ENCODE results near the gene LRRC15.
A peak's percentile ranks its signal among the peaks of the same experiment; 100 is the strongest.

Gene LRRC15

DNA sequence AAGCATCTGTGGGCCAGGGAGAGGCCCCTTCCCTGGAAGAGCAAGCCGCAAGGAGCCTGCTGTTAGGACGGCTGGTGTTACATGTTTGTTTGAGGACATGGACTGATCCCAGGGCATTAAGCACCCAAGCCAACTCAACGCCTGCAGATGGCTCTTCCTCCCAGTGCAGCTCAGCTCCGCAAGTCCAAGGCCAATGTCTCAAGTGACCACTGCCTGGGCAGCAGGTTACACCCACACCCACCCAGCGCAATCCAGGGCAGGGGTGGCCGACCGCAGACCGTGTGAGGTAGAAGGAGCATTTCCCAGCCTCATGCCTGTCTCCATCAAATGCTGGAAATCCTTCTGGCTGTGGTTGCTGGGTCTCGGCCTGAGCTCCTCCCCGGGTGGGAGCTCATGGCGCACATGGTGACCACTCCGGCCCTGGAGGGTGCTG lies 15.0 kb upstream of the LRRC15 start:
- DNase-seq: no peak

GRCh38 chr3:194384156-194384555 lies 14.6 kb upstream of the LRRC15 start:
- no peak for DNase-seq

- no peak for DNase-seq
These were observed 13.9 kb upstream of the LRRC15 start for GRCh38 chr3:194383276-194383940.

DNA sequence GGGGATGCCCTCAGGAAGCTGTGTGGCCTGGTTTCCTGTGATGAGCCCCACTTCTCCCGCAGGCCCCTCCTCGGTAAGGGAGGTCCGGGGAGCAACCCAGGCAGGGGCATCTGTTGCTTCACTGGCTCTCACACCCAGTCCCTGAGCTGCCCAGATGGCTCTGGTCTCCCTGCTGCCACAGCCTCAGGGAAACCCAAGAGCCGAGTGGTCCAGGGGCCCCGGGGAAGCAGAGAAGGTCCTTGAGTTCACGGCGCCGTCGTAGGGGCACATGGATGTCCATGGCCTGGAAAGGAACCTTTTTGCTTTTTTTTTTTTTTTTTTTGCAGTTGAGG lies 13.3 kb upstream of the LRRC15 start:
- DNase-seq: no peak

DNA sequence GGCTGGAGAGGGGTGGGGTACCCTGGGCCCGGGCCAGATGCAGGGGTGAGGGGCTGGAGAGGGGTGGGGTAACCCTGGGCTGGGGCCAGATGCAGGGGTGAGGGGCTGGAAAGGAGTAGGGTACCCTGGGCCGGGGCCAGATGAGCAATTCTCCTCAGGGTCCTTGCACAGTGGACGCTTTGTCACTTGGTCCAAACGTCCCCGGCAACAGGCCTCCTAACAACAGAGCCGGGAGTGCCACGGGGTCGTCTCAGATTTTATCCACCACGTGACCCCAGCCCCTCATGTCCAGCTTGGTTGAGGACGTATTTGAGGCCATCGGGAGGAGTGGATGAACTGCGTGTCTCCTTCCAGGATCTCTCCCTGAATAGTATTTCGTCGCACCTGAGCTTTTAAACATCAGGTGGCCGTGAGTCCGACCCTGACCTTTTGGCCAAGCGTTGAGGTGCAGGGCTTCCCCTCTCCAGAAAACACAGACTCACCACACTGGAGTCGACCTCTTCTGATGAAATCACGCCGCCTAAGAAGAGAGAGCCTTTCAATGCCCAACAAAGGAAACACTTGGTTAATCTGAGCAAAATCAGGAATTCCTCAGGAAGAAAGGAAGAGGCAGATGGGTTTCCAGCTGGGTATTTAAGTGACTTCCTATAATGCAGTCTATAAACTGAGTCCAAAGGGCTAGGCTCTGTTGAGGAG lies 12.8 kb upstream of the LRRC15 start:
- DNase-seq: no peak

GRCh38 chr3:194381460-194381875 lies 11.9 kb upstream of the LRRC15 start:
- DNase-seq: no peak

DNA sequence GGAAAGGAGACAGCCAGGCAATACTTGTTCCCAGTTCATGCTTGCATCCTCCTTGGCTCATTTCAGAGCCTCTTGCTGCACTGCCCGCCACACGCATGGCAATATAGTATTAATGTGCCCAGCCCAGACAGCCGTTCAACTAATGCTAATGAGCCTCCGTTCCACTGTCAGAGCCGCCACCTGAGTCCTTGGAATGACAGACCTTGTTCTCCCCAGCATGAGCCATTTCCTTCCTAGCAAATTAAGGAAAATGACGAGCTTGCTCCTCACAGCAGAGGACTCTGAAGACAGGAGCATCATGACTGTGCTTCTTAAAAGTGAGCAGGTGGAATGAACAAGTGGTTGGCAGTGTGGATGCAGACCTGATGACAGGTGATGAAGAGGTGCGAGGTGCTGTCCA lies 10.8 kb upstream of the LRRC15 start:
- DNase-seq: no peak

DNA sequence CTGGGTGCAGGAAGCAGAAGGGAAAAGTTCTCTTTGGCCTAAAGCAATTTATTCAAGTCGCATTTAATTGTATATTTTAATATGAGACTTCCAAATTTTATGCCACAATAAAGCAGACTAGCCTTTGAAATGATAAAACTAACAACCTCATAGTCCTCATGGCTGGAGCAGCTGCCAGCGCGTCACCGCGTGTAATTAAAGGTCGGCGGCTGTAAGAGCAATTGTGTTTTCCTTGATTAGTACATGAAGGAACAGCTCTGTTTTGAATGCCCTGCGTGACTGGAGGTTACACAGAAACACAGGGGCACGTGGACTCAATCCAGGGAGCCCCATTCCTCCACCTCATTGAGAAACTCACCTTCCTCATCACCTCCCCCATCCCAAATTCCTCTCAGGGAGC lies 10.1 kb upstream of the LRRC15 start:
- no peak for DNase-seq

- DNase-seq: no peak
These were observed 9.7 kb upstream of the LRRC15 start for GRCh38 chr3:194379231-194379630.

GRCh38 chr3:194377708-194378107 lies 8.2 kb upstream of the LRRC15 start:
- DNase-seq: no peak

- DNase-seq: no peak
These were observed 6.7 kb upstream of the LRRC15 start for GRCh38 chr3:194376241-194376560.

DNA sequence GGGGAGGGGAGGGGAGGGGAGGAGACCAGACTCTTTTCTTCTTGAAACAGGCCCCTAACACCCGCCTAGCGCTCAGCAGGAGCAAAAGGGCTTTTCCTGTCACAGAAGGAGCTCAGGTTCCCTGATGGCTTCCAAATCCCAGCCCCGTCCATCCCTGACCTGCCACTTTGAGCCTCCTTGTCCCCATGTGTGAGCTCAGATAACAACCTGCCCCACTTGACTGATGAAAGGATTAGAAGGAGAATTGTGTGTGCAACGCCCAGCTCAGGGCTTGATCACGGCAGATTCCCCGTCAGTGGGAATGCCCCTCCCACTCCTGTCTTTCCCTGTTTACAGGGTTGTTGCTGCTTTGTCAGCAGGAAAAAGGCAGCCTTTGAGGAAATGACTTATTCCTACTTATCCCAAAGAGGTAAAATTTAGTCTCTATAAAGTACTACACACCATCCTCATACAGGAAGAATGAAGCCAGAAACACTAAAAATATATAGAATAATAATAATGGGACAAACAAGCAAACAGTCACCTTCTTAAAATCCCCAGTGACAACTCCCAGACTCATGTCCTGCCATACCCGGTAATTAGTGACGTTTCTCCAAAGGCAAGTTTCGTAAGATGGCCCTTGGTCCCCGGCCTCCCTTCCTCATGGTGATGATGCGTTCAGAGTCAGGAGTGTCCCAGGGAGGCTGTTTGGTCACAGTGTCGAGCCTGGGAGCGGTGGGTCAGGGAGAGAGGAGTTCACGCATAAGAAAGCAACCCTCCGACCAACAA lies 6.1 kb upstream of the LRRC15 start:
- no peak for DNase-seq

- no peak for DNase-seq
These were observed 5.4 kb upstream of the LRRC15 start for GRCh38 chr3:194374935-194375334.

DNA sequence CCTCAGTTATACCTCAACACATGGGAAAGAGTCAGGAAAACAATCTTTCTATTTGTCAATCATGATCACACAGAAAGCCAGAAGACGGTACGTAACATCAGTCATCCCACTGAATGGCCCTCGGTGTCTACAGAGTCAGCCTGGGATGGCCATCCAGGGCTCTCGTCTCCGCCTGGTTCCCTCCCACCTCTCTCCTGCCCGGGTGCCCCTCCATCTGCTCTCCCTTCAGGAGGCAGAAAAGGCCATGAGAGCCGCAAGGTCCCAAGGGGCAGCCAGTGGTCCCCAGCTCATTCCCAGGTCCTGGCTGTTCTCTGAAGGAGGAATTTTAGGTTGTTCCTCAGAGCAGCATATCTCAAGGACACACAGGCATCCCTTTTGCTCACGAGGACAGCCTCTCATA lies 4.4 kb upstream of the LRRC15 start:
- DNase-seq: no peak

DNA sequence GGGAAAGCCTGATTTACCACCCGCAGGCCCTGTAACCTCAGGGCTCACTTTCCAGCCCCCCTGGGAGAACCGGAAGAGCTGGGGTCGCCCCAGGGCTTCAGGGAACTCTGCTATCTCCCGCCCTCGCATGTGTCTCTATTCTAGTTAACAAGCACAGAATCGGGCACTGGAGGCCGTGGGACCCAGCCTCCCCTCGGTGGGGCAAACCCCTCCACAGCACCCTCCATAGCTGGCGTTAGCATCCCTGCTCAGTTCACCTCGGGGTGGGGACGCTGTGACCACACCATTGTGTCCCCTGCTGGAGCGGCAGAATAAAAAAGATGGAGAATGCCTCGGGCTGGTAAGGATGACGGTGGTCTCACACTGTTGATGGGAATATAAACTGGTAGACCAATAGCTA lies 3.5 kb upstream of the LRRC15 start:
- no peak for DNase-seq

- DNase-seq: no peak
These were observed 1.2 kb upstream of the LRRC15 start for GRCh38 chr3:194370753-194371152.

DNA sequence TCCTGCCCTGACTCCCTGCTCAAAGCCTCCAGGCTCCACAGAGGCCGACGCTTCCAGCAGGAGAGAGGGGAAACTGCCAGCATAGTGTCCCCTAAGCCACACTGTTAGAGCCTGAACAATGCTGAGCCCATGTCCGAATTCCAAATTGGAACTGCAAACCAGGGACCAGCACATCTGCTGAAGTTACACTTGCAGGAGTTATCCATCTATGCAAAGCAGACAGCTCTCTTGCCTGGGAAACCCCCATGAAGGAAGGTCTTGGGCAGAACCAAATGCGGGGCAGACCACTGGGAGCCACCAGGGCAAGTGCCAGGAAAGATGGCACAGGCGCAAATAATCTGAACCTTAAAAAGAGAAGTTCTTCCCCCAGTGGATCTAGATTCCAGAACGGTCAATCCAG lies 625 bp downstream of the LRRC15 start:
- DNase-seq: no peak

DNA sequence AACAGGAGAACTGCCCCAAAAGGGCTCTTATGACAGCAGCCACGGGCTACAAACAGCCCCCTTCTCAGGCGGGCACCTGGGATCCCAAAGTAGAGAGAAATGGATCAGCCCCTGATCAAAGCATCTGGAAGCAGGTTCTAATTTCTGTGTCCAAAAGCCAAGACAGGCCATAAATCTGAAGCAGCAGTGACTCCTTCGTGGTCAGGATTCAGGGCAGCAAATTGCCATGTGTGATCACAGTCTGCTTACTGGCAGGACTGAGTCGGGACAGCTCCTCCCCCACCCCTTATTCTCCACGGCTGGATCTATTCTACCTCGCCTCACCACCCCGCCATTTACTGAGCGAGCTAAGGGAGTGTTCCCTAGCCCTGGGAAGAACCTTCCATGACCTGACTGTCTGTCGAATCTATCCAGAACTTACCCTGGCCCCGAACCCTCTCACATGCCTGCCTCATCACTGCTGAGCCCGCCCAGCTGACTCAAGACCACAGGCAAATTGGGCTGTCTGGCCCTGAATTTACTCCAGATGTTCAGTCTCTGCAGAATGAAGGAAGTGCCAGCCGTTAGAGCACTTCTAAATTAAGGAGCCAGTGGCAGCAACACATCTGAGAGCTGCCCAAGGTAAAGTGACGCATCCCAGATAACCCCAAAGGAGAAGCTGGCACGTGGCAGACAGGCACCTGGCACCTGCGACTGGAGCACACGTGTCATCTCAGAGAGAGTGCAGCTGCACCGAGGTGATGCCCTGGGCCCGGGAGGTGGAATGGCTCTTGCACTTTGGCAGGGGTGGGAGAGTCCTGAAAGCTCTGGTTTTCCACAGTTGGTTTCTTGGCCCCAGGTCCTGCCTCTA lies 1.3 kb downstream of the LRRC15 start:
- DNase-seq: no peak

DNA sequence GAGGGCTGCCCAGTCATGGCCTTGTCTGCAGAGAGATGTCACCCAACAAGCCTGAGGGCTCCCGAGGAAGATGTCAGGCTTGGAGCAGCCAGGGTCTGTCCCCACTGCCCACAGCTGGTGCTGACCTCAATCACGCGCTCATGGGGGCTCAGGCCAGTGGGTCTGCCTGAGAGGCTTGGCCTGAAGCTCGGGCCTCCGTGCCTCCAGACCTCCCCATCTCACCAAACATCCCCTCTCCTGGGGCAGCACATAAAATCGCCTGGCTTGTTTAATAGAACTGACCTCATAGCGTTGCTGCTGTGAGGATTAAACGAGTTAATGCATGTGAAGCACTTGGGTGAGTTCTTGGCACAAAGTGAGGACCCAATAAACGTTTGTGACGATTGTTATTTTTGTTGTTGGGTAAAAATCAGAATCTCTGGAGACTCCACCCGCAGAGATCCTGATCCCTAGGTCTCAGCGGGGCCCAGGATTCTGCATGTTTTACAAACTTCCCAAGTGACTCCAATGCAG lies 3.5 kb downstream of the LRRC15 start:
- no peak for DNase-seq

- DNase-seq: no peak
These were observed 4.0 kb downstream of the LRRC15 start for GRCh38 chr3:194365526-194365925.

GRCh38 chr3:194364652-194365434 lies 4.7 kb downstream of the LRRC15 start:
- DNase-seq: peak in 1 of 2 experiments; percentile 52

GRCh38 chr3:194364314-194364651 lies 5.3 kb downstream of the LRRC15 start:
- no peak for DNase-seq
